IMR-90 (cell line): ENCODE measurements around the gene HYKK. TPM values are rescaled to one million over a fixed set of nuclear protein-coding genes. Genes with fewer than 3 reads are reported as not detected.

Experiments used
- ATAC-seq: fragments of 200-7000 bp; cut with Tn5 transposase; 2 replicates; pipeline ENCODE4 v1.9.1; 2020; ENCODE audit warnings: low read depth, mild to moderate bottlenecking, moderate library complexity
- BruUV-seq: library from RNA; stranded (reverse); fragments of 400-500 nt; replicated peaks from 2 replicates; lab custom pipeline; 2021; lab: Mats Ljungman, UMichigan
- CTCF ChIA-PET: fragments of 300-600 bp; formaldehyde crosslinking; extraction: SDS; loops from one replicate; lab custom pipeline; 2021; ENCODE audit warnings: antibody characterized with exemption; lab: Yijun Ruan, JAX
- POLR2A ChIA-PET: fragments of 300-600 bp; sonication (Branson Sonifier 250); formaldehyde crosslinking; loops from one replicate; lab custom pipeline; 2022; ENCODE audit warnings: antibody characterized with exemption; ENCODE audit not compliant: unreplicated experiment; lab: Charles Lee
- DNase-seq: peaks from one replicate; pipeline ENCODE4 v3.0.0; 2013
- H2AFZ ChIP-seq: replicated peaks from 2 replicates; pipeline ENCODE3; 2013; ENCODE audit warnings: low read length, mild to moderate bottlenecking; ENCODE audit not compliant: poor library complexity
- H2AK5ac ChIP-seq: 2 replicates; pipeline ENCODE4 v1.6.1; 2013; ENCODE audit warnings: low read depth, low read length, inconsistent platforms
- H2AK9ac ChIP-seq: replicated peaks from 2 replicates; pipeline ENCODE3; 2013; ENCODE audit warnings: mild to moderate bottlenecking, low read depth, low read length, moderate library complexity; ENCODE audit not compliant: poor library complexity
- H2BK120ac ChIP-seq: 2 replicates; pipeline ENCODE4 v1.6.1; 2013; ENCODE audit warnings: low read depth, low read length, inconsistent platforms
- H2BK15ac ChIP-seq: 3 replicates; pipeline ENCODE4 v1.6.1; 2013; ENCODE audit warnings: low read depth, low read length, inconsistent platforms
- H2BK20ac ChIP-seq: 2 replicates; pipeline ENCODE4 v1.6.1; 2013; ENCODE audit warnings: low read depth, mild to moderate bottlenecking, inconsistent platforms, low read length, moderate library complexity
- H2BK5ac ChIP-seq: 2 replicates; pipeline ENCODE4 v1.6.1; 2013; ENCODE audit warnings: mild to moderate bottlenecking, low read depth, low read length, inconsistent platforms; ENCODE audit not compliant: poor library complexity, severe bottlenecking
- H3K14ac ChIP-seq: replicated peaks from 2 replicates; pipeline ENCODE4 v1.6.1; 2013; ENCODE audit warnings: low read depth, low read length, inconsistent platforms
- H3K18ac ChIP-seq: 2 replicates; pipeline ENCODE4 v1.6.1; 2013; ENCODE audit warnings: low read depth, low read length, control low read depth
- H3K23ac ChIP-seq: 2 replicates; pipeline ENCODE4 v1.6.1; 2013; ENCODE audit warnings: low read depth, low read length, inconsistent platforms
- H3K27ac ChIP-seq: 2 replicates; pipeline ENCODE4 v1.5.1; 2013; ENCODE audit warnings: mild to moderate bottlenecking, control low read depth, low read length; ENCODE audit not compliant: insufficient read depth
- H3K27me3 ChIP-seq: 2 replicates; pipeline ENCODE4 v1.6.1; 2013; ENCODE audit warnings: low read length; ENCODE audit not compliant: control insufficient read depth, insufficient read depth
- H3K36me3 ChIP-seq: 2 replicates; pipeline ENCODE4 v1.6.1; 2013; ENCODE audit warnings: low read length, mixed read lengths; ENCODE audit not compliant: control insufficient read depth, insufficient read depth
- H3K4ac ChIP-seq: 2 replicates; pipeline ENCODE4 v1.6.1; 2013; ENCODE audit warnings: low read depth, low read length, inconsistent platforms
- H3K4me1 ChIP-seq: 2 replicates; pipeline ENCODE4 v1.6.1; 2013; ENCODE audit warnings: low read length, mixed read lengths; ENCODE audit not compliant: control insufficient read depth, insufficient read depth
- H3K4me2 ChIP-seq: 2 replicates; pipeline ENCODE4 v1.6.1; 2013; ENCODE audit warnings: low read depth, mild to moderate bottlenecking, control low read depth, low read length, moderate library complexity
- H3K4me3 ChIP-seq: 2 replicates; pipeline ENCODE4 v1.5.1; 2013; ENCODE audit warnings: low read depth, mild to moderate bottlenecking, control low read depth, low read length, moderate library complexity; ENCODE audit not compliant: insufficient read depth
- H3K56ac ChIP-seq: 2 replicates; pipeline ENCODE4 v1.6.1; 2013; ENCODE audit warnings: low read length, inconsistent platforms; ENCODE audit not compliant: insufficient read depth; ENCODE audit errors: extremely low read depth
- H3K79me1 ChIP-seq, 2 experiments: 2 replicates each; pipeline ENCODE4 v1.6.1; 2013; ENCODE audit warnings: low read length in 2 of 2, inconsistent platforms in 1 of 2, low read depth in 1 of 2
- H3K9ac ChIP-seq: 2 replicates; pipeline ENCODE4 v1.6.1; 2013; ENCODE audit warnings: low read depth, low read length, control low read depth
- H3K9me1 ChIP-seq: 2 replicates; pipeline ENCODE4 v1.6.1; 2013; ENCODE audit warnings: low read length, inconsistent platforms; ENCODE audit not compliant: insufficient read depth
- H3K9me3 ChIP-seq: 2 replicates; pipeline ENCODE4 v1.6.1; 2013; ENCODE audit warnings: low read length; ENCODE audit not compliant: control insufficient read depth, insufficient read depth
- H4K20me1 ChIP-seq: 2 replicates; pipeline ENCODE4 v1.6.1; 2013; ENCODE audit warnings: low read length, inconsistent platforms; ENCODE audit not compliant: insufficient read depth
- H4K5ac ChIP-seq: 2 replicates; pipeline ENCODE4 v1.6.1; 2013; ENCODE audit warnings: mild to moderate bottlenecking, low read depth, low read length, control low read depth
- H4K8ac ChIP-seq, 2 experiments: 2 replicates each; pipeline ENCODE4 v1.6.1; 2013; ENCODE audit warnings: low read depth in 2 of 2, low read length in 2 of 2, control low read depth in 1 of 2, inconsistent platforms in 1 of 2
- H4K91ac ChIP-seq: 2 replicates; pipeline ENCODE4 v1.6.1; 2013; ENCODE audit warnings: low read depth, low read length, inconsistent platforms; ENCODE audit not compliant: insufficient read depth
- BHLHE40 ChIP-seq: fragments of 150-350 bp; IDR thresholded peaks from 2 replicates; pipeline ENCODE4 v1.6.1; 2016; ENCODE audit warnings: mild to moderate bottlenecking, low read depth, low read length
- CHD1 ChIP-seq: IDR thresholded peaks from 2 replicates; pipeline ENCODE4 v1.6.1; 2012; ENCODE audit warnings: low read depth, low read length, improper control_type of control experiment
- FOS ChIP-seq: fragments of 150-350 bp; IDR thresholded peaks from 2 replicates; pipeline ENCODE4 v1.6.1; 2016; ENCODE audit warnings: low read depth, low read length
- MAFK ChIP-seq: IDR thresholded peaks from 2 replicates; pipeline ENCODE4 v1.6.1; 2012; ENCODE audit warnings: low read depth, low read length, improper control_type of control experiment
- MAZ ChIP-seq: IDR thresholded peaks from 2 replicates; pipeline ENCODE4 v1.6.1; 2012; ENCODE audit warnings: low read depth, mild to moderate bottlenecking, low read length, improper control_type of control experiment, moderate library complexity, borderline replicate concordance
- MXI1 ChIP-seq: IDR thresholded peaks from 2 replicates; pipeline ENCODE4 v1.6.1; 2012; ENCODE audit warnings: low read depth, mild to moderate bottlenecking, low read length, moderate library complexity, borderline replicate concordance
- POLR2A ChIP-seq: IDR thresholded peaks from 2 replicates; pipeline ENCODE4 v1.6.1; 2012; ENCODE audit warnings: mild to moderate bottlenecking, low read depth, low read length
- RAD21 ChIP-seq: IDR thresholded peaks from 2 replicates; pipeline ENCODE4 v1.6.1; 2012; ENCODE audit warnings: low read length, improper control_type of control experiment
- RCOR1 ChIP-seq: IDR thresholded peaks from 2 replicates; pipeline ENCODE4 v1.6.1; 2012; ENCODE audit warnings: mild to moderate bottlenecking, low read length, improper control_type of control experiment; ENCODE audit not compliant: insufficient replicate concordance
- RFX5 ChIP-seq: IDR thresholded peaks from 2 replicates; pipeline ENCODE4 v1.8.0; 2012; ENCODE audit warnings: low read depth, mild to moderate bottlenecking, low read length, moderate library complexity
- SMC3 ChIP-seq: fragments of 150-350 bp; IDR thresholded peaks from 2 replicates; pipeline ENCODE4 v1.6.1; 2016; ENCODE audit warnings: low read depth, mild to moderate bottlenecking, antibody characterized with exemption, low read length, moderate library complexity
- WGBS, 2 experiments: methylation state at CpG; one replicate each; pipeline versions ENCODE4 v1.1.5 to v1.1.7; 2013; ENCODE audit warnings: missing lambda C conversion rate in 2 of 2; ENCODE audit not compliant: insufficient read length in 1 of 2; ENCODE audit errors: extremely low coverage in 2 of 2; 5-methylcytosine and 5-hydroxymethylcytosine counted together
- dilution Hi-C: fragments of 300-500 bp; cut with HindIII; formaldehyde crosslinking; loops from one replicate; pipeline ENCODE4 v1.14.3; 2018; ENCODE audit warnings: low sequenced_read_pairs; ENCODE audit not compliant: unreplicated experiment
- in situ Hi-C: fragments of 300-500 bp; cut with MboI; formaldehyde crosslinking; loops from 3 replicates; pipeline ENCODE4 v1.14.3; 2019; ENCODE audit warnings: low sequenced_read_pairs, inconsistent platforms, mixed read lengths
- intact Hi-C: fragments of 100-400 bp; cut with micrococcal nuclease; formaldehyde crosslinking; loops from 2 replicates; pipeline ENCODE4 v1.10.0; 2022
- polyA plus RNA-seq, 3 experiments: library from polyadenylated mRNA; depleted of rRNA; stranded (reverse); fragments of >200 nt; gene quantifications; 2 replicates each; pipeline ENCODE4 v1.2.3, GENCODE V29; 2012; ENCODE audit warnings: low replicate concordance in 1 of 3
- total RNA-seq: library from RNA; depleted of rRNA; stranded (reverse); fragments of >200 nt; gene quantifications from 2 replicates; pipeline ENCODE4 v1.2.3, GENCODE V29; 2012
- TF ChIP-seq, protein P1 (sequence below): fragments of 150-350 bp; IDR thresholded peaks from 2 replicates; pipeline ENCODE4 v1.6.1; 2017; ENCODE audit warnings: mild to moderate bottlenecking, antibody characterized with exemption, low read length, low read depth
- TF ChIP-seq, protein P2 (sequence below): conservative IDR thresholded peaks from 2 replicates; pipeline ENCODE4 v1.5.1; 2012; ENCODE audit warnings: mild to moderate bottlenecking, low read depth, low read length, improper control_type of control experiment

Gene HYKK
- total and polyA plus RNA-seq, 2 of the 4 experiments (the other 2 are of a cell fraction) = 3.8 to 5.6 TPM

DNA sequence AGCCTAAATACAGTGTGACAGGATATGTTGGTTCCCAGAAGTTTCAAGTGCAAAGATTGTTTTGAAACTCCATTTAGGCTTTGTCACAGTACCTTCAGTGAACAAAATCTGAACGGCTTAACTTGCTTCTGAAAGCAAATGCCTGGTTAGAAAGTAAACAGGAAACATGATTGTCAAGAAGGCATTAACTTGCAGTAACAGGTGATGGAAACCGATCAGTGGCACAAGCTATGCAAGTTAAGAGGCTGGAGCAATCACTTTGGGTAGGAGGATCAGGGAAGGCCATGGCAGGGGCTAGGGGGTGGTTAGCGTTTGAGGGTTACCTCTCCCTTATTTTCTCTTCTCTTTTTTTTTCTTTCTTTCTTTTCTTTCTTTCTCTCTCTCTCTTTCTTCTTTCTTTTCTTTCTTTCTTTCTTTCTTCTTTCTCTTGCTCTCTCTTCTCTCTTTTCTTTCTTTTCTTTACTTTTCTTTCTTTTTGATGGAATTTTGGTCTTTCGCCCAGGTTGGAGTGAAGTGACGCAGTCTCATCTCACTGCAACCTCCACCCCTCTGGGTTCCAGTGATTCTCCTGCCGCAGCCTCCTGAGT is 2.4 kb downstream of the HYKK start:
- POLR2A ChIA-PET = no interaction called here
- no peak overlapping the region for H3K4me3 ChIP-seq

More for the DNA sequence above, 2.4 kb downstream of the HYKK start:
- DNase-seq (no peak), ATAC-seq (no peak)
- Histone ChIP-seq H3K4me2 (no peak overlapping the region), H3K27me3 (no peaks in the 10 kb centered on the region), H3K36me3 (no peaks in the 10 kb centered on the region), H3K4ac (no peak overlapping the region), H4K20me1 (no peaks in the 10 kb centered on the region), H2AK5ac (no peak overlapping the region), H2BK20ac (no peak overlapping the region), H2AFZ (no peak overlapping the region), H3K27ac (no peak overlapping the region), H2BK5ac (no peak overlapping the region), H3K4me1 (no peaks in the 10 kb centered on the region), H2BK15ac (no peak overlapping the region), H3K56ac (no peak overlapping the region), H3K14ac (no peak overlapping the region), H2BK120ac (no peak overlapping the region), H4K5ac (no peak overlapping the region), H2AK9ac (no peak overlapping the region), H3K23ac (no peak overlapping the region), H3K18ac (no peak overlapping the region), H3K9ac (no peak overlapping the region), H4K91ac (no peak overlapping the region), H4K8ac (no peak overlapping the region), H3K79me1 (no peaks in the 10 kb centered on the region), H3K9me3 (no peaks in the 10 kb centered on the region), H3K9me1 (no peaks in the 10 kb centered on the region)
- CTCF ChIA-PET = no interaction called here
- intact Hi-C loops (loop anchor here (10.0 kb wide), 1 partner anchor 195 kb away; no protein-coding TSS in a partner anchor), dilution Hi-C loops (no loop called here), in situ Hi-C loops (no loop called here)
- WGBS, 2 experiments = 60% methylated on average over 1 of the region's 6 CpGs; no CpG with 5 or more reads in 1 of the 2 experiments
- no TSS peak for BruUV-seq
- TF ChIP-seq, protein P1, sequence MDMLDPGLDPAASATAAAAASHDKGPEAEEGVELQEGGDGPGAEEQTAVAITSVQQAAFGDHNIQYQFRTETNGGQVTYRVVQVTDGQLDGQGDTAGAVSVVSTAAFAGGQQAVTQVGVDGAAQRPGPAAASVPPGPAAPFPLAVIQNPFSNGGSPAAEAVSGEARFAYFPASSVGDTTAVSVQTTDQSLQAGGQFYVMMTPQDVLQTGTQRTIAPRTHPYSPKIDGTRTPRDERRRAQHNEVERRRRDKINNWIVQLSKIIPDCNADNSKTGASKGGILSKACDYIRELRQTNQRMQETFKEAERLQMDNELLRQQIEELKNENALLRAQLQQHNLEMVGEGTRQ = no peak
- no peak for TF ChIP-seq SMC3
- TF ChIP-seq, protein P2, sequence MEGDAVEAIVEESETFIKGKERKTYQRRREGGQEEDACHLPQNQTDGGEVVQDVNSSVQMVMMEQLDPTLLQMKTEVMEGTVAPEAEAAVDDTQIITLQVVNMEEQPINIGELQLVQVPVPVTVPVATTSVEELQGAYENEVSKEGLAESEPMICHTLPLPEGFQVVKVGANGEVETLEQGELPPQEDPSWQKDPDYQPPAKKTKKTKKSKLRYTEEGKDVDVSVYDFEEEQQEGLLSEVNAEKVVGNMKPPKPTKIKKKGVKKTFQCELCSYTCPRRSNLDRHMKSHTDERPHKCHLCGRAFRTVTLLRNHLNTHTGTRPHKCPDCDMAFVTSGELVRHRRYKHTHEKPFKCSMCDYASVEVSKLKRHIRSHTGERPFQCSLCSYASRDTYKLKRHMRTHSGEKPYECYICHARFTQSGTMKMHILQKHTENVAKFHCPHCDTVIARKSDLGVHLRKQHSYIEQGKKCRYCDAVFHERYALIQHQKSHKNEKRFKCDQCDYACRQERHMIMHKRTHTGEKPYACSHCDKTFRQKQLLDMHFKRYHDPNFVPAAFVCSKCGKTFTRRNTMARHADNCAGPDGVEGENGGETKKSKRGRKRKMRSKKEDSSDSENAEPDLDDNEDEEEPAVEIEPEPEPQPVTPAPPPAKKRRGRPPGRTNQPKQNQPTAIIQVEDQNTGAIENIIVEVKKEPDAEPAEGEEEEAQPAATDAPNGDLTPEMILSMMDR = no peak
- no peak for TF ChIP-seq MXI1
- no peak for TF ChIP-seq MAFK
- TF ChIP-seq RFX5 = no peak
- no peak for TF ChIP-seq CHD1
- TF ChIP-seq RAD21 = no peak
- no peak for TF ChIP-seq BHLHE40
- no peak for TF ChIP-seq MAZ
- no peak for TF ChIP-seq POLR2A
- no peak for TF ChIP-seq FOS
- TF ChIP-seq RCOR1 = no peak
